SHP77 treated with DMSO at 0.1 percent for 48 hours (cell line): ENCODE data around the gene VAPB.

Source experiments
- DNase-seq: peaks from one replicate; lab custom pipeline; 2025; lab: John Stamatoyannopoulos, UW

The VAPB gene

GRCh38 chr20:58463256-58463655, 74.2 kb downstream of the VAPB start:
- no peak for DNase-seq

DNA sequence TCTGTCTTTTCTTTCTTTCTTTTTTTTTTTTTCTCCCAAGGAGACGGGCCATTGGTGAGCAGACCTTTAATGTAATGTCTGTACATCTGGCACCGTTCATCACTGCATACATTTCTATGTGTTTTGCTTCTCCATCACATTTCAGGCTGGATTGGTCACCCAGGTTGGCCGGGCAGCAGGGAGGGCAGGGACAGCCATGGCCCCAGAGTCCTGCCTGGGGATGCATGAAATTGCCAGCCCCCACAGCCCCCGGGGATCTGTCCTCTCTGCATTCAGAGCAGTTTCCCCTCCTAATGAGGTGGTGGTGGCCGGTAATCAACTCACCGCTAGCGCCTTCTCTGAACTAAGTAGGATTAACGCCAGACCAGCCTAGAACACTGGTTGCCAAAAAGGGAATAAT, 75.8 kb downstream of the VAPB start:
- DNase-seq, result no peak

DNA sequence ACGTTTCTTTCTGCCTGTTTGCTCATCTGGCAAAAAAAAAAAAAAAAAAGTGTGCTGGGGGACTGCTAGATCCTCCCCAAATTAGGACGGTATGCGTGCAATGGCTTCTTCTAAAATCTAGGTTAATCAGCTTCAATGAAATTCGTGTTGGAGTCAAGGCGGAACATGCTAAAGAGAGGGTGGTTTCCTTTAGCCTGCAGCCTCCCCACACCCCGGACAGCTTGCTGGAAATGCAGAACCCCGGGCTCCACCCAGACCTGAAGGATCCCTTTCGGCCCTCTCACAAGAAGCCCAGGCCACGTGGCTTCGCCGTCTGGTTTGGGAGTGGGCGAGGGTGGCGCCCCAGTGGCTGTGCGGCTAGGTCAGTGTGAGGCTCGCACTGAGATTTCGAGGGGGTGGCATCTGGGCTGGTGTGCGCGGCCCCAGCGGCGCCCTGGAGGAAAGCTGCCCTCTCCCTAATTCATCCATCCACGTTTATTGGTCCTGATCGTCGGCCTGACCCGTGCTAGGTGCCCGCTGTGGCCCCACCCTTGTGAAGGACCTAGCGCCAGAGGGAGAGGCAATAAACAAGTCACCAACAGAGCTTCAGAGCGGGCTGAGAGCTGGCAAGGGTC, 77.2 kb downstream of the VAPB start:
- no peak for DNase-seq

DNA sequence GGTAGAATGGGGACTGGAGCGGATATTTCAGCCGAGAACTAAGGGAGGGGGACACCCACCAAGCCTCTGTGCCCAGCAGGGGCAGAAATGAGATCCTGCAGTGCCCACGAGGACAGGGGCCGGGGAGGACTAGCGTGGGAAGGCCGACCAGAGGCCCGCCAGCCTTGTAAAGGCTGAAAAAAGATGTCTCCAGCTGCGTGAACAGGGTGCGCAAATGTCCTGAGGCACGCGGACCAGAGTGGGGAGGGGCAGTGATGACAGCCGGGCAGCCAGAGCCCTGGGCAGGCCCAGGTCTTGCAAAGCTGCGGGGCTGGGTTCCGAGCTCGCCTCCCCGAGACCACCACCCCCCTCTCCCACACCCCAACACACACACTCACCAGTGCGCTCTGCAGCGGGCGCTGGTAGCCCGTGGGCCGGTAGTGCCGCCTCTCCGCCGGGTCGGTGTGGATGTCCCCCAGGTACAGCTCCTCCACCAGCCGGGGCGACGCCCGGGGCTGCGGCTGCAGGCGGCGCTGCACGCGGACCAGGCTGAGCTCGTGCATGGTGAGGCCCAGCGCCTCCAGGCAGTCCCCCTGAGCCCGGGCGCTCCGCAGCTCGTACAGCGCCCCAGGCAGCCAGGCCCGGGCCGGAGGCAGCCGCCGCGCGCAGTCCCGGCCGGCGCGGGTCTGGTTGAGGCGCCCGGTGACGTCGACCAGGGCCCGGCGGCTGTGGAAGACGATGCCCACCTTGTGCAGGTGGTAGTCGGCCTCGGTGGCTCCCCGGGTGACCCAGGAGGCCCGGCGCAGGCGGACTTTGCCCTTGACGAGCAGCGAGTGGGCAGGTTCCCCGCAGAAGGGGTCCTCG, 77.9 kb downstream of the VAPB start:
- DNase-seq, result no peak

DNA sequence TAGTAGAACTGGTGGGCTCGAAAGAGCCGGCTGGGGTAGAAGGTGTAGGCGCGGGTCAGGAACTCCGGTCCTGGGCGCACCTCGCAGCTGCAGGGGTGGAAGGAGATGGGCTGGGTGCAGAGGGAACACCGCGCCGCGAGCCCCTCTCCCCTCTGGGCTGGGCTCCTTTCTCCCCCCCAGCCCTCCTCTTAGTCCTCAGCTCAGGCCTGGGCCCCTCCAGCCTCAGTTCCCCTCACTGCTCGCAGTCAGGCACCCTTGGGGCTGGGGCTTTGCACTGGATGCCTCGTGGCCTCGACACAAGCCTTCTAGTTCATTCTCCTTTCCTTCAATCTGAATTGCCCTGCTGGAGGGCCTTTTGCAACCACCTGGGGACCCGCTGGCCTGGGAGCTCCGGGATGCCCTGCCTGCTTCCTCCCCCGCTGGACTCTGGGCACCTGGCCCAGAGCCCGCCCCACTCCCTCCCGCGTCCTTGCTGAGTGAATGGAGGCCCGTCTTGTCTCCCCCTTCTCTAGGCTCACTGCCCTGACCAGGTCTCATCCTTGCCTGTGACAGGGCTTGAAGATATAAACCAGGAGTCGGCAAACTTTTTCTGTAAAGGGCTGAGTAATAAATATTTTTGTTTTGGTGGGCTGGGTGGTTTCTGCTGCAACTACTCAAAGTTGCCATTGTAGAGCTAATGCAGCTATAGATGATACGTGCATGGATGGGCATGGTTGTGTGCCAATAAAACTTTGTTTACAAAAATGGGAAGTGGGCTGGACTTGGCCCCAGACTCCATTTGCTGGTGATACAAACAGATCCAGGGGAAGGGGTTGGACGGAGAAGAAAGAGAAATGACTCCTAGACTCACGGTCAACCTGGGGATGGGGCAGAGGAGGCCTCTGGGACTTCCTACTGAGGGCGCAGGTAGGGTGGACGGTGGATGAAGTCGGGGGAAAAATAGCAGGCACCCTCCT, 78.8 kb downstream of the VAPB start:
- DNase-seq, result no peak

DNA sequence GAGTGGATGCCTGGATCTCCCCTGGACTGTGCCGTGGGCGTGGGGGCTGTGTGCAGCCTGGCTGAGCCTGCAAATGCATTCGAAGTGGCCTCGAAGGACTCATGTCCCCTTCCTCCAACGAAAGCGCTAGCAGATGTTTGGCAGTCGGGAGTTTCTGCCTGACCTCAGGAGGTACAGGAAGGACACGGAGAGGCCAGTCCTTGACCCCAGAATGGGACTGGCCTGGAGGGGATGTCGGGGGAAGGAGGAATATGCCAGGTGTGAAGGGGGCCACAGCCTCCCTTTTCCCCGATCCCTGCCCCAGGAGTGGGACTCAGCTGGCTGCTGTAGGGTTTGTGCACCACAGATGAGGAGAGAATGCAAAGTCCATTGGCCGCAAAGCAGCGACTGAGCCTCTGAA, 80.6 kb downstream of the VAPB start:
- no peak for DNase-seq

DNA sequence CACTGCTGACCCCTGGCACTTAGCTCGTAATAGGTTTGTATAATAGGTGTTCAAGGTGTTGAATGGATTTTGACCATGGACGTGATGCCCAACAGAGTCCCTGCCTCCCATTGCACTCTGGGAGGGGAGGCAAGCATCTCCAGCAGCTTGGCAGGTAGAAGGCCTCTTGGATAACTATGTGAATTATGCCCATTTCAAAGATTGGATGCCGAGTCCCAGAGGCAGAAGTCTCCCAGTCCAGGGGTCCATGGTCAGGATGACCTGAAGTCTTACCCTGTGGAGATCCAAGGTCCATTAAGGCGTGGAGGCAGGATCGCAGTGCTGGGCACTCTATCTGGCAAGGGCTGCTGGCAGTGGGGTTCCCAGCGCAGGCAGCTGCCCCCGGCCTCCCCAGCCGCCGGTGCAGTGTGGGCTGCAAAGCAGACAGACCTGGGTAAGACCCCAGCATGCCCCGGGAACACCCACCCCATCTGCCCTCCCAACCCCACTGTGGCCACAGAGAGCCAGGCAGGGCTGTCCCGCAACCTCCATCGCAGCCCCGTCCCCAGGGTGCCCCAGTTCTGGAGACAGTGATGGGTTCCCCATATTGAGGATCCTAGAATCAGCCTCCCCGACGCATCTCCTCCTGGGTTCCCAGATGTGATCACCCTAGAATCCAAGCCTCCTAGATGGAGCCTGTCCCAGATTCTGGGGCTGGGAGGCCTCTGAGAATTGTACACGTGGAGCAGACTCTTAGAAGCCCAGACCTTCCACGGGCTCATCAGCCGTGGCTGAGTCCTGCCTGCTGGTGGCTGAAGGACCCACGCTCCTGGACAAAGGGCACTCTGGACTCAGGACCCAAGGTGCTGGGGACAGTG, 81.5 kb downstream of the VAPB start:
- DNase-seq, result no peak

DNA sequence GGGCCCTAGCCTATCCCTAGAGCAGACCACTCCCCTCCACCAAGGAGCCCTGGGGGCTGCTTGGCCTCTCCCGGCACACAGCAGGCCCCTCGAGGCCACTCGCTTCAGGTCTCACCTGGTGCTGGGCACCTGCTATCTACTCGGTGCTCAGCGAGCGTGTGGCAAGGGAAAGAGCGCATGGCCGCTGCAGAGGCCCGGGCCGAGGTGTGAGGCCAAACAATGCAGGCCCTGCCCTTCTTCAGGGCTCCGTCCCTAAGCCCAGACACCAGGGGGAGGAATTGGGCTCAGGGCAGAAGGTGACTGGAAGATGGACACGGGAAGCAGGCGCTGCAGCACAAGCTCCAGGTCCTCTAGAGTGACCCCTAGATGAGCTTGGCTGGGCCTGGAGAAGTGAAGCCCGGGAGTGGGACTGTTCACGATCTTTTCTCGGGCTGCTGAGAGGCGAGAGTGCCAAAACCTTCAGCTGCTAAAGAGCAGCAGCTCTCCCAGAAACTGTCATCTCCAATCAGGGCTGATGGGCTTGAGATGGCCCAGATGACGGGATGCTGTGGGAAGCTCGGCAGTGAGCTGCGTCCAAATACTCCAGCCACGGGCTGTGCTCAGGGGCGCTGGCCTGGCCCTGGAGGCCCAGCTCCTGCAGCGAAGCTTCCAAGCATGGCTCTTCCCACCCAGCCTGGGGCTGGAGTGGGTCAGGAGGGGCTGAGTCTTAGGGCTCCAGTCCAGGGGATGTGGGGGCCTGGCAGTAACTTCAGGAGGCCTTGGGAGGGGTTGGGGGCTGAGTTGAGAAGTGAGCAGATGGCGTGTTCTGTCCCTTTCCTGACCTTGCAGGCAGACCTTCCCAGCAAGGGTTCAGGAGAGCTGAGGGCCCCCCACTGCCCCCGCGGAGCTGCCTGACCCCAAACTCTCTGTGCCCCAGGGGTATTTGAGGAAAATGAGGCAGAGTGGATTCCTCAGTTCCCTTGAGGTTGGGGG, 82.5 kb downstream of the VAPB start:
- DNase-seq, result no peak

- no peak for DNase-seq
These were observed 83.4 kb downstream of the VAPB start for GRCh38 chr20:58472273-58473018.

GRCh38 chr20:58473453-58474425, 84.7 kb downstream of the VAPB start:
- DNase-seq, result no peak

DNA sequence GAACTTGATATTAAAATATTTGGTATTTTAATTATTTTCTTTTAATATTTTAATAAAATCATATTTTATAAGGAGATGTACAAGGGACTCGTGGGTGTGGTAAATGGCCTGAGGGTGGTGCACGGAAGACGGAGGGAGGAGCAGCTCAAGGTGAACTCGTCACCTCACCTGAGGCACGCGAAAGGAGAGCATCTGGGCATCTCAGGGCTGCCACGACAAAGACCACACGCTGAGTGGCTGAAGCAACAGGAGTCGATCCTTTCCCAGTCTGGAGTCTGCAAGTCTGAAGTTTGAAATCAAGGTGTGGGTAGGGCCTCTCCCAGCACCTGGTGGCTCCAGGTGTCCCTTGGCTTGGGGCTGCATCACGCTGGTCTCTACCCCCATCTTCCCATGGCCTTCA, 86.4 kb downstream of the VAPB start:
- DNase-seq, result no peak

GRCh38 chr20:58478141-58478805, 89.2 kb downstream of the VAPB start:
- DNase-seq, result no peak

- DNase-seq, result no peak
These were observed 90.9 kb downstream of the VAPB start for GRCh38 chr20:58479726-58480440.

- DNase-seq, result no peak
These were observed 91.7 kb downstream of the VAPB start for GRCh38 chr20:58480551-58481336.

DNA sequence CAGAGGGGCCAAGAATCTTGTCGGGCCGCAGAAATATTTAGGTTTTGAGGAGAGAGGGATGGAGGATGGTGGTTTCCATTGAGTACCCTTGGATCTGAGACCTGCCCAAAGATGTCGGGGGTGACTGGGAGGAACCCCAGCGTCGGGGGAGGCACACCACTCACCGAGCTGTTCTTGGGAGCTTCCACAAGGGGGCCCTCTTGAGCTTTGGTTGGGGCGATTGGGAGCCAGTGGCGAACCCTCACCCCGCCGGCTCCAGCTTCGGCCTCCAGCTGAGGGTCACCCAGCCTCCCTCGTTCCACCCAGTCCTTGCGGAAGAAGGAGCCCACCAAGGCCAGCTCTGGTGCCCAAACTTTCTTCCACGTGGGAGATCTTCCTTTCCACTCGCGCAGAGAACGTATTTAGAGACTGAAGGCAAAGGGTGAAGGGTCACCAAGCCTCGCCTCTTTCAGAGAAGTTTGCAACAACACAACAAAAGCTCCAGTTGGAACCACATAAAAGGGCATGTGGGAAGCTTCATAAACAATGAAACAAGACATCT, 92.5 kb downstream of the VAPB start:
- DNase-seq, result no peak

GRCh38 chr20:58482416-58482815, 93.4 kb downstream of the VAPB start:
- no peak for DNase-seq
